HepG2 (cell line): ENCODE results near the gene UTP25. TPM values are rescaled to one million over a fixed set of nuclear protein-coding genes. Genes with fewer than 3 reads are reported as not detected.
A peak's percentile ranks its signal among the peaks of the same experiment; 100 is the strongest.

ENCODE experiments used
- AHR ChIP-seq: IDR thresholded peaks from 2 replicates; pipeline ENCODE4 v1.6.1; 2018; ENCODE audit warnings: missing genetic modification reagents, missing compliant biosample characterization
- ARID2 ChIP-seq: sonication (generic); formaldehyde crosslinking; IDR thresholded peaks from 2 replicates; pipeline ENCODE4 v1.8.1; 2022; ENCODE audit warnings: mild to moderate bottlenecking, missing genetic modification reagents, borderline replicate concordance
- CCAR2 ChIP-seq: fragments of 200-400 bp; formaldehyde crosslinking; optimal IDR thresholded peaks from 2 replicates; pipeline ENCODE3; 2018; ENCODE audit warnings: low read depth, mild to moderate bottlenecking, low read length, moderate library complexity
- DPF2 ChIP-seq: sonication (generic); formaldehyde crosslinking; IDR thresholded peaks from 2 replicates; pipeline ENCODE4 v1.4.0; 2020; ENCODE audit warnings: mild to moderate bottlenecking, low read depth, missing genetic modification reagents, borderline replicate concordance
- ESRRA ChIP-seq: sonication (generic); formaldehyde crosslinking; IDR thresholded peaks from 2 replicates; pipeline ENCODE4 v1.5.1; 2020; ENCODE audit warnings: mild to moderate bottlenecking, low read depth, missing genetic modification reagents
- MEF2D ChIP-seq: sonication (generic); formaldehyde crosslinking; IDR thresholded peaks from 2 replicates; pipeline ENCODE4 v1.5.1; 2020; ENCODE audit warnings: mild to moderate bottlenecking, missing genetic modification reagents
- NR2F1 ChIP-seq, 2 experiments: fragments of 450-650 bp in 1 of 2; formaldehyde crosslinking in 1 of 2; IDR thresholded peaks; 2 replicates each; pipeline versions ENCODE4 v1.5.0 to v1.6.1; 2016 to 2020; ENCODE audit warnings: mild to moderate bottlenecking in 1 of 2, missing compliant biosample characterization in 1 of 2, missing genetic modification reagents in 1 of 2, moderate library complexity in 1 of 2
- PRDM15 ChIP-seq: sonication (generic); formaldehyde crosslinking; IDR thresholded peaks from 2 replicates; pipeline ENCODE4 v1.4.0; 2020; ENCODE audit warnings: missing genetic modification reagents
- SNAPC2 ChIP-seq: sonication (generic); formaldehyde crosslinking; IDR thresholded peaks from 2 replicates; pipeline ENCODE4 v1.8.1; 2022; ENCODE audit warnings: mild to moderate bottlenecking, missing genetic modification reagents
- XBP1 ChIP-seq: sonication (generic); formaldehyde crosslinking; IDR thresholded peaks from 2 replicates; pipeline ENCODE4 v1.5.0; 2020; ENCODE audit warnings: missing genetic modification reagents
- ZNF24 ChIP-seq: fragments of 450-650 bp; IDR thresholded peaks from 2 replicates; pipeline ENCODE4 v1.6.1; 2017; ENCODE audit warnings: antibody characterized with exemption, mild to moderate bottlenecking
- ZNF274 ChIP-seq: sonication (generic); formaldehyde crosslinking; IDR thresholded peaks from 2 replicates; pipeline ENCODE4 v1.5.1; 2020; ENCODE audit warnings: mild to moderate bottlenecking, missing genetic modification reagents
- ZNF350 ChIP-seq: sonication (generic); formaldehyde crosslinking; IDR thresholded peaks from 2 replicates; pipeline ENCODE4 v1.4.0; 2020; ENCODE audit warnings: mild to moderate bottlenecking, low read depth, missing genetic modification reagents, borderline replicate concordance
- polyA plus RNA-seq, 8 experiments: library from polyadenylated mRNA; depleted of rRNA in 3 of 8; stranded (reverse) in 7 of 8; unstranded in 1 of 8; fragments of >200 nt; fragmentation: Illumina TruSeq in 4 of 8; extraction: Trizol in 4 of 8; gene quantifications; 2 replicates each; pipeline versions ENCODE4 v1.2.1 to v1.2.3, GENCODE V29; 2011 to 2016; ENCODE audit warnings: low read depth in 4 of 8, missing spikeins in 1 of 8, mixed read lengths in 1 of 8; ENCODE audit not compliant: insufficient read depth in 1 of 8
- total RNA-seq, 5 experiments: library from RNA; depleted of rRNA; stranded (reverse); fragments of >200 nt; fragmentation: Illumina TruSeq; extraction: Trizol; gene quantifications; 2 replicates each; pipeline ENCODE4 v1.2.3, GENCODE V29; 2016; ENCODE audit warnings: low read depth in 1 of 5
- TF ChIP-seq, protein P1 (sequence below): sonication (generic); formaldehyde crosslinking; IDR thresholded peaks from 2 replicates; pipeline ENCODE4 v1.4.0; 2020; ENCODE audit warnings: missing genetic modification reagents, borderline replicate concordance
- TF ChIP-seq, protein P2 (sequence below): sonication (generic); formaldehyde crosslinking; IDR thresholded peaks from 2 replicates; pipeline ENCODE4 v1.5.1; 2020; ENCODE audit warnings: missing genetic modification reagents, mild to moderate bottlenecking, borderline replicate concordance
- TF ChIP-seq, protein P3 (sequence below): sonication (generic); formaldehyde crosslinking; conservative IDR thresholded peaks from 2 replicates; pipeline ENCODE4 v1.8.1; 2023; ENCODE audit warnings: missing genetic modification reagents
- TF ChIP-seq, protein P4 (sequence below): sonication (generic); formaldehyde crosslinking; IDR thresholded peaks from 2 replicates; pipeline ENCODE4 v1.4.0; 2020; ENCODE audit warnings: missing genetic modification reagents

The UTP25 gene
- total and polyA plus RNA-seq, 2 of the 13 experiments (the other 11 are each of a cell fraction or from before 2014, with no cell fraction given) = 4.8 to 5.7 TPM

DNA sequence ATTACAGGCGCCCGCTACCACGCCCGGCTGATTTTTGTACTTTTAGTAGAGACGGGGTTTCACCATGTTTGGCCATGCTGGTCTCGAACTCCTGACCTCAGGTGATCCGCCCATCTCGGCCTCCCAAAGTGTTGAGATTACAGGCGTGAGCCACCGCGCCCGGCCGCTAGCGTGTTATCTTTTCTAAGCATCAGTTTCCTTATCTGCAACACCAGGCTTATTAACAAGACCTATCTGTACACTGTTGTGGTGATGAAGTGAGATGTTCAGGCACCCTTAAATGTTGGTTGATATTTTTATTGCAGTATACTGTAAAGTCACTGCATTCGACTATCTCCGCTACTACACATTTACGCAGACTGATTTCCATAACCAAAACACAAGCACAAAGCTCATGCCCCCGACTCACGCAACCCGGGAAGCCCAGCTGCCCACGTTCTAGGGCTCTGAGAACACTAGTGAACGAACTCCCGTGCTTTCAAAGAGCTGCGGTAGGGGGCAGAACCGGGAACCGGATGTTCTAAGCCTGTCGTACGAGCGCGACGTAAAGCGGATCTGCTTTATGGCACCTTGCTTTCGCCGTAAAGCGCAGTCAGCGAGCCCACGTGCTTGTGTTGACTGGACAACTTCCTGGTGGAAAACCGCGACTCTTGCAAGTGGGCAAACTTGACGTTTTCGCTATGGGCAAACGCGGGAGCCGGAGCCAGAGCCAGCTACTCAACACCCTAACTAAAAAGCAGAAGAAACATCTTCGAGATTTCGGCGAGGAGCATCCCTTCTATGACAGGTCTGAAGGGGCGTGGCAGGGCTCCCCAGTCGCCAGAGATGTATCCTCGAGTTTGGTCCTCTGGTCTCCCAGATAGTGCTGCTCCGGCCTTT is at the start of gene UTP25 (continued):
- TF ChIP-seq, protein P1, sequence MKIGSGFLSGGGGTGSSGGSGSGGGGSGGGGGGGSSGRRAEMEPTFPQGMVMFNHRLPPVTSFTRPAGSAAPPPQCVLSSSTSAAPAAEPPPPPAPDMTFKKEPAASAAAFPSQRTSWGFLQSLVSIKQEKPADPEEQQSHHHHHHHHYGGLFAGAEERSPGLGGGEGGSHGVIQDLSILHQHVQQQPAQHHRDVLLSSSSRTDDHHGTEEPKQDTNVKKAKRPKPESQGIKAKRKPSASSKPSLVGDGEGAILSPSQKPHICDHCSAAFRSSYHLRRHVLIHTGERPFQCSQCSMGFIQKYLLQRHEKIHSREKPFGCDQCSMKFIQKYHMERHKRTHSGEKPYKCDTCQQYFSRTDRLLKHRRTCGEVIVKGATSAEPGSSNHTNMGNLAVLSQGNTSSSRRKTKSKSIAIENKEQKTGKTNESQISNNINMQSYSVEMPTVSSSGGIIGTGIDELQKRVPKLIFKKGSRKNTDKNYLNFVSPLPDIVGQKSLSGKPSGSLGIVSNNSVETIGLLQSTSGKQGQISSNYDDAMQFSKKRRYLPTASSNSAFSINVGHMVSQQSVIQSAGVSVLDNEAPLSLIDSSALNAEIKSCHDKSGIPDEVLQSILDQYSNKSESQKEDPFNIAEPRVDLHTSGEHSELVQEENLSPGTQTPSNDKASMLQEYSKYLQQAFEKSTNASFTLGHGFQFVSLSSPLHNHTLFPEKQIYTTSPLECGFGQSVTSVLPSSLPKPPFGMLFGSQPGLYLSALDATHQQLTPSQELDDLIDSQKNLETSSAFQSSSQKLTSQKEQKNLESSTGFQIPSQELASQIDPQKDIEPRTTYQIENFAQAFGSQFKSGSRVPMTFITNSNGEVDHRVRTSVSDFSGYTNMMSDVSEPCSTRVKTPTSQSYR (CRISPR knock-in tag) = peak; percentile 24; the same call in 1 of the 2 replicates
- TF ChIP-seq DPF2 (CRISPR knock-in tag) (no peak), CCAR2 (no peak), ZNF350 (peak; percentile 89; the same call in 1 of the 2 replicates), NR2F1 (CRISPR knock-in tag; IDR thresholded peaks at IDR 0.05) (no peak), MEF2D (CRISPR knock-in tag) (peak; percentile 44; the same call in 1 of the 2 replicates), AHR (CRISPR knock-in tag) (no peak; the same call in 1 of the 2 replicates), ARID2 (no peak), PRDM15 (no peak), SNAPC2 (CRISPR knock-in tag) (no peak), ZNF24 (no peak), ESRRA (CRISPR knock-in tag) (no peak), XBP1 (CRISPR knock-in tag) (no peak), ZNF274 (CRISPR knock-in tag) (peak; percentile 54)
- TF ChIP-seq, protein P2, sequence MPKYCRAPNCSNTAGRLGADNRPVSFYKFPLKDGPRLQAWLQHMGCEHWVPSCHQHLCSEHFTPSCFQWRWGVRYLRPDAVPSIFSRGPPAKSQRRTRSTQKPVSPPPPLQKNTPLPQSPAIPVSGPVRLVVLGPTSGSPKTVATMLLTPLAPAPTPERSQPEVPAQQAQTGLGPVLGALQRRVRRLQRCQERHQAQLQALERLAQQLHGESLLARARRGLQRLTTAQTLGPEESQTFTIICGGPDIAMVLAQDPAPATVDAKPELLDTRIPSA = no peak
- TF ChIP-seq, protein P3, sequence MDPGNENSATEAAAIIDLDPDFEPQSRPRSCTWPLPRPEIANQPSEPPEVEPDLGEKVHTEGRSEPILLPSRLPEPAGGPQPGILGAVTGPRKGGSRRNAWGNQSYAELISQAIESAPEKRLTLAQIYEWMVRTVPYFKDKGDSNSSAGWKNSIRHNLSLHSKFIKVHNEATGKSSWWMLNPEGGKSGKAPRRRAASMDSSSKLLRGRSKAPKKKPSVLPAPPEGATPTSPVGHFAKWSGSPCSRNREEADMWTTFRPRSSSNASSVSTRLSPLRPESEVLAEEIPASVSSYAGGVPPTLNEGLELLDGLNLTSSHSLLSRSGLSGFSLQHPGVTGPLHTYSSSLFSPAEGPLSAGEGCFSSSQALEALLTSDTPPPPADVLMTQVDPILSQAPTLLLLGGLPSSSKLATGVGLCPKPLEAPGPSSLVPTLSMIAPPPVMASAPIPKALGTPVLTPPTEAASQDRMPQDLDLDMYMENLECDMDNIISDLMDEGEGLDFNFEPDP = no peak
- TF ChIP-seq, protein P4, sequence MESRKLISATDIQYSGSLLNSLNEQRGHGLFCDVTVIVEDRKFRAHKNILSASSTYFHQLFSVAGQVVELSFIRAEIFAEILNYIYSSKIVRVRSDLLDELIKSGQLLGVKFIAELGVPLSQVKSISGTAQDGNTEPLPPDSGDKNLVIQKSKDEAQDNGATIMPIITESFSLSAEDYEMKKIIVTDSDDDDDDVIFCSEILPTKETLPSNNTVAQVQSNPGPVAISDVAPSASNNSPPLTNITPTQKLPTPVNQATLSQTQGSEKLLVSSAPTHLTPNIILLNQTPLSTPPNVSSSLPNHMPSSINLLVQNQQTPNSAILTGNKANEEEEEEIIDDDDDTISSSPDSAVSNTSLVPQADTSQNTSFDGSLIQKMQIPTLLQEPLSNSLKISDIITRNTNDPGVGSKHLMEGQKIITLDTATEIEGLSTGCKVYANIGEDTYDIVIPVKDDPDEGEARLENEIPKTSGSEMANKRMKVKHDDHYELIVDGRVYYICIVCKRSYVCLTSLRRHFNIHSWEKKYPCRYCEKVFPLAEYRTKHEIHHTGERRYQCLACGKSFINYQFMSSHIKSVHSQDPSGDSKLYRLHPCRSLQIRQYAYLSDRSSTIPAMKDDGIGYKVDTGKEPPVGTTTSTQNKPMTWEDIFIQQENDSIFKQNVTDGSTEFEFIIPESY (CRISPR knock-in tag) = peak; percentile 37; the same call in 1 of the 2 replicates
